DOHH2 (cell line): ENCODE data around the gene SEC61A1.

ENCODE experiments used
- CTCF ChIP-seq: fragments of 200-600 bp; sonication (generic); IDR thresholded peaks from one replicate; pipeline ENCODE4 v1.5.1; 2014; ENCODE audit warnings: antibody characterized with exemption, mild to moderate bottlenecking, low read depth, low read length; ENCODE audit not compliant: poor library complexity, severe bottlenecking
- EZH2phosphoT487 ChIP-seq: fragments of 200-600 bp; sonication (generic); IDR thresholded peaks from 2 replicates; pipeline ENCODE4 v1.6.1; 2017; ENCODE audit warnings: borderline replicate concordance, mild to moderate bottlenecking, antibody characterized with exemption, low read length, moderate library complexity, mixed read lengths

- TF ChIP-seq CTCF (no peak), EZH2phosphoT487 (no peak)
Measured at GRCh38 chr3:128098234-128098633, 46.0 kb downstream of the SEC61A1 start.
